WTC11 (cell line): ENCODE results near the gene POLR1C.

Experiments
- ATF1 ChIP-seq: sonication (generic); formaldehyde crosslinking; IDR thresholded peaks from 2 replicates; pipeline ENCODE4 v1.8.1; 2023; ENCODE audit warnings: mild to moderate bottlenecking, moderate library complexity, missing genetic modification reagents
- ATF3 ChIP-seq: sonication (generic); formaldehyde crosslinking; conservative IDR thresholded peaks from 2 replicates; pipeline ENCODE4 v1.8.1; 2022; ENCODE audit warnings: mild to moderate bottlenecking, missing genetic modification reagents
- CTCF ChIP-seq: fragments of 200-600 bp; IDR thresholded peaks from 2 replicates; pipeline ENCODE4 v1.8.0; 2022; ENCODE audit warnings: antibody characterized with exemption
- E2F4 ChIP-seq: sonication (generic); formaldehyde crosslinking; IDR thresholded peaks from 2 replicates; pipeline ENCODE4 v1.8.1; 2022; ENCODE audit warnings: low read depth, mild to moderate bottlenecking, moderate library complexity, missing genetic modification reagents, borderline replicate concordance
- GTF2I ChIP-seq: fragments of 250-450 bp; sonication (Bioruptor Pico); conservative IDR thresholded peaks from 2 replicates; pipeline ENCODE4 v1.4.0; 2021; ENCODE audit warnings: mild to moderate bottlenecking
- MAX ChIP-seq: sonication (generic); formaldehyde crosslinking; IDR thresholded peaks from 2 replicates; pipeline ENCODE4 v1.8.0; 2022; ENCODE audit warnings: mild to moderate bottlenecking, missing genetic modification reagents
- MLX ChIP-seq: sonication (generic); formaldehyde crosslinking; IDR thresholded peaks from 2 replicates; pipeline ENCODE4 v1.8.1; 2023; ENCODE audit warnings: mild to moderate bottlenecking, missing genetic modification reagents, moderate library complexity
- NR2C2 ChIP-seq: sonication (generic); formaldehyde crosslinking; IDR thresholded peaks from 2 replicates; pipeline ENCODE4 v1.8.0; 2022; ENCODE audit warnings: mild to moderate bottlenecking, missing genetic modification reagents
- PREB ChIP-seq: sonication (generic); formaldehyde crosslinking; IDR thresholded peaks from 2 replicates; pipeline ENCODE4 v1.8.1; 2022; ENCODE audit warnings: mild to moderate bottlenecking, missing genetic modification reagents, moderate library complexity, borderline replicate concordance
- SMAD3 ChIP-seq: sonication (generic); formaldehyde crosslinking; IDR thresholded peaks from 2 replicates; pipeline ENCODE4 v1.8.0; 2022; ENCODE audit warnings: missing genetic modification reagents, mild to moderate bottlenecking, borderline replicate concordance
- STAT6 ChIP-seq: sonication (generic); formaldehyde crosslinking; conservative IDR thresholded peaks from 2 replicates; pipeline ENCODE4 v1.8.1; 2023; ENCODE audit warnings: mild to moderate bottlenecking, low read depth, missing genetic modification reagents, moderate library complexity
- ZNF138 ChIP-seq: sonication (generic); formaldehyde crosslinking; conservative IDR thresholded peaks from 2 replicates; pipeline ENCODE4 v1.8.1; 2022; ENCODE audit warnings: mild to moderate bottlenecking, moderate library complexity, missing genetic modification reagents
- ZNF423 ChIP-seq: fragments of 250-450 bp; sonication (Bioruptor Pico); IDR thresholded peaks from 2 replicates; pipeline ENCODE4 v2.1.2; 2022; ENCODE audit warnings: mild to moderate bottlenecking, moderate library complexity
- ZNF425 ChIP-seq: fragments of 250-450 bp; sonication (Bioruptor Pico); conservative IDR thresholded peaks from 2 replicates; pipeline ENCODE4 v1.9.0; 2021; ENCODE audit warnings: mild to moderate bottlenecking

- TF ChIP-seq SMAD3 = no peak
- TF ChIP-seq STAT6 (CRISPR knock-in tag) = no peak
- no peak for TF ChIP-seq NR2C2
- TF ChIP-seq MLX (CRISPR knock-in tag) = no peak
- no peak for TF ChIP-seq ZNF423 (CRISPR knock-in tag)
- no peak for TF ChIP-seq E2F4 (CRISPR knock-in tag)
- TF ChIP-seq CTCF = no peak
- no peak for TF ChIP-seq ATF3
- no peak for TF ChIP-seq PREB (CRISPR knock-in tag)
- TF ChIP-seq ATF1 (CRISPR knock-in tag) = no peak
- TF ChIP-seq MAX (CRISPR knock-in tag) = no peak
- no peak for TF ChIP-seq ZNF425 (CRISPR knock-in tag)
- TF ChIP-seq ZNF138 (CRISPR knock-in tag) = no peak
- TF ChIP-seq GTF2I (CRISPR knock-in tag) = no peak
These were observed 22.6 kb upstream of the POLR1C start for GRCh38 chr6:43494321-43494720.
